H1 (cell line): ENCODE data around the gene NPS.

Source experiments
- EP300 ChIP-seq, 2 experiments: IDR thresholded peaks; 1 replicate in 1 of 2; 2 replicates in 1 of 2; pipeline ENCODE4 v1.6.1; 2011 to 2012; ENCODE audit warnings: low read depth in 2 of 2, low read length in 2 of 2, mild to moderate bottlenecking in 2 of 2, borderline replicate concordance in 1 of 2, inconsistent platforms in 1 of 2, moderate library complexity in 1 of 2
- JUN ChIP-seq: IDR thresholded peaks from 2 replicates; pipeline ENCODE4 v1.6.1; 2011; ENCODE audit warnings: low read depth, mild to moderate bottlenecking, improper control_type of control experiment, low read length
- PHF8 ChIP-seq: fragments of 200-600 bp; sonication (generic); conservative IDR thresholded peaks from 2 replicates; pipeline ENCODE4 v1.7.1; 2012; ENCODE audit warnings: low read depth, mild to moderate bottlenecking, inconsistent platforms, low read length, moderate library complexity
- POLR2AphosphoS5 ChIP-seq: IDR thresholded peaks from 2 replicates; pipeline ENCODE4 v1.6.1; 2011; ENCODE audit warnings: low read depth, low read length
- RAD21 ChIP-seq, 2 experiments: IDR thresholded peaks in 1 of 2; conservative IDR thresholded peaks in 1 of 2; 2 replicates each; pipeline ENCODE4 v1.6.1; 2011; ENCODE audit warnings: low read depth in 2 of 2, low read length in 2 of 2, improper control_type of control experiment in 1 of 2, inconsistent platforms in 1 of 2, mild to moderate bottlenecking in 1 of 2, moderate library complexity in 1 of 2
- SIN3A ChIP-seq, 2 experiments: IDR thresholded peaks in 1 of 2; conservative IDR thresholded peaks in 1 of 2; 2 replicates each; pipeline ENCODE4 v1.6.1; 2011 to 2012; ENCODE audit warnings: low read length in 2 of 2, improper control_type of control experiment in 1 of 2, low read depth in 1 of 2, mild to moderate bottlenecking in 1 of 2

- TF ChIP-seq EP300 (IDR thresholded peaks at IDR 0.05; ENCODE audit: borderline replicate concordance in 1 of 2, low read depth in 2 of 2, low read length in 2 of 2) (no peak), SIN3A (conservative IDR thresholded peaks at IDR 0.05 in 1 of 2, IDR thresholded peaks at IDR 0.05 in 1 of 2; ENCODE audit: low read depth in 1 of 2, low read length in 2 of 2) (no peak), RAD21 (IDR thresholded peaks at IDR 0.05 in 1 of 2, conservative IDR thresholded peaks at IDR 0.05 in 1 of 2; ENCODE audit: low read depth in 2 of 2, low read length in 2 of 2) (no peak), JUN (no peak), POLR2AphosphoS5 (no peak), PHF8 (no peak)
Measured at GRCh38 chr10:127592586-127592985, 43.5 kb downstream of the NPS start.
